Colonic mucosa (tissue), 4 donors: ENCODE results near the gene PPP2CA. TPM values are rescaled to one million over a fixed set of nuclear protein-coding genes. Genes with fewer than 3 reads are reported as not detected.
A peak's percentile ranks its signal among the peaks of the same experiment; 100 is the strongest.

Experiments used
- DNase-seq: peaks from one replicate; pipeline ENCODE4 v3.0.0-alpha.2; 2020
- H3K27ac ChIP-seq: fragments of 200-600 bp; one replicate; pipeline ENCODE4 v1.8.0; 2021
- H3K27me3 ChIP-seq: fragments of 200-600 bp; one replicate; pipeline ENCODE4 v1.8.0; 2021
- H3K36me3 ChIP-seq: fragments of 200-600 bp; one replicate; pipeline ENCODE4 v1.8.0; 2021
- H3K4me1 ChIP-seq: fragments of 200-600 bp; one replicate; pipeline ENCODE4 v1.8.0; 2021; ENCODE audit warnings: mild to moderate bottlenecking
- H3K4me3 ChIP-seq: fragments of 200-600 bp; one replicate; pipeline ENCODE4 v1.8.0; 2021
- H3K9ac ChIP-seq, 2 donors: one replicate each; pipeline ENCODE4 v1.7.0; 2013; ENCODE audit warnings: control low read depth in 2 of 2, low read depth in 2 of 2, low read length in 2 of 2
- H3K9me3 ChIP-seq: fragments of 200-600 bp; one replicate; pipeline ENCODE4 v1.8.0; 2021
- CTCF ChIP-seq: fragments of 200-600 bp; IDR thresholded peaks from one replicate; pipeline ENCODE4 v1.8.0; 2022; ENCODE audit warnings: antibody characterized with exemption, mild to moderate bottlenecking
- intact Hi-C: fragments of 100-400 bp; cut with DNase I; formaldehyde crosslinking; loops from one replicate; pipeline ENCODE4 v1.14.1; 2022
- total RNA-seq, 2 donors: library from RNA; stranded (reverse); fragmentation: NEBNext Ultra II Directional in 1 of 2; extraction: Animal tissue kit (Norgen Biotek cat#: 25700) in 1 of 2; gene quantifications; one replicate each; pipeline ENCODE4 v1.2.1, GENCODE V29; 2021
- donor health status: healthy.
- donor health status: DM: no; HTN: no; CAD: no.
- donor health status: DM: no; HTN: no; CAD: no.

PPP2CA gene
- total RNA-seq, 2 donors from 2014 or later, result 147 to 150 TPM

DNA sequence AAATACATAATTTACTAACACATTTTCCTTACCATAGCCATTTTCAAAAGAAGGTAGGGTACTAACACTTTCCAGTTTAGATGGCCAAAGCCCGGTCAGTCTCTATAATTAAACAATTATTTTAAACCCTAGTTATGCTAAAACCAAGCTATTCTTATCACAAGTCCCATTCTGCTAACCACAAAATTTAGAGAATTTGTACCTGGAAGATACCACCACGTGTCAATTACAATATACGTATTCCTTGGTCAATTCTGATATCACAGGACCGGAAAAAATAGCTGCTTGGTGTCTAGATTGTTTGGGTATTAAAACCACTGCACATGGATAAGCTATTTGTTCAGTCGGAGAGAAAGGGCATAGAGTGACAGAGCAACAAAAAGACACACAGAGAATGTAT lies 30.2 kb downstream of the PPP2CA start:
- DNase-seq, result no peak
- Histone ChIP-seq H3K36me3 (peaks cover 24% of the 10 kb centered on the region), H3K4me1 (no peaks in the 10 kb centered on the region), H3K9me3 (no peaks in the 10 kb centered on the region), H3K9ac (no peak overlapping the region), H3K4me3 (no peak overlapping the region), H3K27me3 (no peaks in the 10 kb centered on the region), H3K27ac (no peak overlapping the region)
- no peak for TF ChIP-seq CTCF
- intact Hi-C loops, result no loop called here

- no peak for DNase-seq
- Histone ChIP-seq H3K27ac (no peak overlapping the region), H3K4me1 (no peaks in the 10 kb centered on the region), H3K36me3 (no peaks in the 10 kb centered on the region), H3K9me3 (no peaks in the 10 kb centered on the region), H3K9ac (no peak overlapping the region), H3K27me3 (no peaks in the 10 kb centered on the region), H3K4me3 (no peak overlapping the region)
- intact Hi-C loops, result loop anchor here (10.0 kb wide), 1 partner anchor 396 kb away; no protein-coding TSS in a partner anchor
- no peak for TF ChIP-seq CTCF
Measured at GRCh38 chr5:134189031-134189430, 36.8 kb downstream of the PPP2CA start.

- no peaks in the 10 kb centered on the region for H3K4me1 ChIP-seq
- H3K27me3 ChIP-seq, result no peaks in the 10 kb centered on the region
- no peak overlapping the region for H3K9ac ChIP-seq
- intact Hi-C loops, result loop anchor here (10.0 kb wide), 1 partner anchor 397 kb away; no protein-coding TSS in a partner anchor
- no peak overlapping the region for H3K27ac ChIP-seq
- TF ChIP-seq CTCF, result no peak
- H3K4me3 ChIP-seq, result no peak overlapping the region
- no peaks in the 10 kb centered on the region for H3K9me3 ChIP-seq
- H3K36me3 ChIP-seq, result no peaks in the 10 kb centered on the region
- DNase-seq, result no peak
Measured at GRCh38 chr5:134188092-134188491, 37.8 kb downstream of the PPP2CA start.

DNA sequence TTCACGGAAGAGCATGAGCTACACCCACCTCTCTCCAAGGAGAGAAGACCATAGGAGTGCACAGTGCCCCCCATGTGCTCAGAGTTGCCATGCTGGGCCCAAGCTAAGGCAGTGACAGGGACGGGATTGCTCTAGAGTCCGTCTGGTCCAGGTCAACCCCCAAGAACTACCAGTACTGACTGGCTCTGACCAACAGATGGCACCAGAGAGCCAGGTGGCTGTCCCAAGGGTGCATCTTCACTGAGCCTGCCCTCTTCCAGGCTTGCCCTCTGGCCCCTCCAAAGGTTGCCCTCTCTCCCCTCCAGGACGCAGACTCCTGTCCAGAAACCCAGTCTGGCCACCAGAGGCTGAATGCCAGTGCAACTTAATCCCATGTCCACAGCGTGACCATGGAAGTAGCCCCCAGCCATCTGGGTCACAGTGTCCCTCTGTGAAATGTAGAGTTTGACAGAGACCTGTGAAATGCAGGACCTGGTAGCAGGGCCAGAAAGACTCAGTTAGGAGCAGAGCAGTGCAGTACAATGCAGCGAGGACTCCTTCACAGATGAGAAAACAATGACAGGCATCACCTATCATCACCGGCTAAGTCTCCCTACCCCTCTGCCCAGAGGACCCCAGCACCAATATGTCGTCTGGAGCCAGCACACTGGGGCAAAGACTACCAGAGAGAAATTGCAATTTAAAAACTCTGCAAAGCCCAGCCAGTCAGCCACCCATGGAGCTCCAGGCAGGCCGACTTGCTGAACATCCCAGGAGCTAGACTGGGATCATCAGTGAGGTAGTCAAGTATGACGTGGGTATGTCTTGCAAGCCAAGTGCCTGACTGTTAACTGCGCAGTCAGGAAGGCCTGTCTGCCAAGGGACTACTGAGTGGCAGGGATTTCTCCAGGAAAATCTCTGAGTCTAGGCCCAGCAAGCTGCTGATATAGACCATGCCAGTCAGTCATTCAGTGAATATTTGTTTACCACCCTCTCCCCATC lies 41.4 kb downstream of the PPP2CA start:
- no peak overlapping the region for H3K27ac ChIP-seq
- DNase-seq, result peak; percentile 76
- no peaks in the 10 kb centered on the region for H3K36me3 ChIP-seq
- no peaks in the 10 kb centered on the region for H3K9me3 ChIP-seq
- TF ChIP-seq CTCF, result peak; percentile 91
- no peaks in the 10 kb centered on the region for H3K4me1 ChIP-seq
- H3K27me3 ChIP-seq, result no peaks in the 10 kb centered on the region
- H3K4me3 ChIP-seq, result no peak overlapping the region
- intact Hi-C loops, result loop anchor here (1.0 to 10.0 kb wide), 3 partner anchors 43 to 400 kb away; partner anchors contain the start of gene PPP2CA
- H3K9ac ChIP-seq, result no peak overlapping the region

GRCh38 chr5:134183481-134183880 lies 42.4 kb downstream of the PPP2CA start:
- H3K9ac ChIP-seq, result no peak overlapping the region
- H3K9me3 ChIP-seq, result no peaks in the 10 kb centered on the region
- H3K27ac ChIP-seq, result no peak overlapping the region
- H3K4me1 ChIP-seq, result no peaks in the 10 kb centered on the region
- no peak for DNase-seq
- H3K4me3 ChIP-seq, result no peak overlapping the region
- TF ChIP-seq CTCF, result no peak
- H3K36me3 ChIP-seq, result no peaks in the 10 kb centered on the region
- intact Hi-C loops, result loop anchor here (5.0 to 10.0 kb wide), 2 partner anchors 44 to 401 kb away; partner anchors contain the start of gene PPP2CA
- H3K27me3 ChIP-seq, result no peaks in the 10 kb centered on the region
